DMS79 treated with DMSO at 0.1 percent for 48 hours (cell line): Measurements from ENCODE around the gene TIMP3.

Experiments
- DNase-seq: peaks from one replicate; lab custom pipeline; 2025; lab: John Stamatoyannopoulos, UW

TIMP3 gene

GRCh38 chr22:32809786-32810554, 8.5 kb downstream of the TIMP3 start:
- no peak for DNase-seq

DNA sequence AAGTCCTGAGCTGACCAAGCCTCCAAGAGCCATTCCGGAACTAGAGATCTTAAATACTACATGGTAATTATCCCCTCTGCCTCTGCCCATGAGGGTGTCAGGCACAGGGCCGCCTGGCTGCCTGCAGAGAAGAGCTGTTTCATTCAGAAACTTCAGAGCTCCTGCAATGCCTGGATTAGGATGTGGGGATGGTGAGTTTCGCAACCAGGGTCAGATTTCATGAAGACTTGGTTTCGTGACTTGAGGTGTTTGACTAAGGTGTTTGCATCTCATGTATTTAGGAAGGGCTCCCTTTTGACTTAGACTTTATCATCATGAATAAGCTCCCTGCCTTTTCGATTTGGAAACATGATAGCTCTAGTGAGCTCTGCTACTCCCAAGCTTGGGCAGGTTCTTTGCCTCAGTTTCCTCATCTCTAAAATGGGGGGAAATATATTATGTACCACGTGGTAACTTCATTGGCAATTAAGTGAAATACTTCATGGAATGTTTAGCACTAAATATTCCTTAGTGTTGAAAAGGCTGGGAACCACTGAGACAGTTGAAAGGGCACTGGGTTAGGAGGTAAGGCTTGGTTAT, 9.1 kb downstream of the TIMP3 start:
- DNase-seq = no peak

DNA sequence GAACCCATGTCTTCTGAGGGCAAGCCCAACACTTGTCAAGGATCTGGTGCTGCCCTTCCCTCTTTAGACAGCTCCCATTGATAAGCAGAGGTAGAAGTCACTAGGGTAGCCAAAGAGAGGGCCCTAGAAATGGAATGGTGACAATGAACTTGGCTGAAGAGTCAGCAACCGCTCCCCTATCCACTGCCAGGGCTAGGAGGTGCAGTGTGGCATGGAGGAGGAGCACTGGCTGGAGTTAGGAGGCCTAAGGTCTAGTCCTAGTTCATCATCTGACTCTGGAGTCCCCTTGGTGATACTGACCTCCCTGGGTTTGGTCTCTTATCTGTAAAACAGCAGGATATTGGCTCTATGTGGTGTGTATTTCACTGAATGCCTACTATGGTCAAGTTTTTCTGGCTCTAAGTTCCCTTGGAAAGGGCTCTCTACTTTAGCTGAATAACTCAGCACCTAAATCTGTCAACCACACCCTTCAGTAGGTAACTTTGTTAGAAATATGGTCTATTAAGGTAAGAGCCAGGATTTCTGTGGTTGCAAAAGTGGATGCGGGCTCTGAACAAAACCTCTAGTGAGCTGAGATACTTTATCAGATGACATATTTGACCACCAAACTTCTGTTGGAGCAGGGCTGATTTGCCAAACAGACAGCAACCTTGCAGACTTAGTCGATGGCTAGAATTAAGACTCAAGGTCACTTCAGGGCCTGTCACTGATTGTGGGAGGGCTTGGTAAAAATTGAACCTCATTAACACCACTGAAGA, 10.5 kb downstream of the TIMP3 start:
- DNase-seq = no peak

DNA sequence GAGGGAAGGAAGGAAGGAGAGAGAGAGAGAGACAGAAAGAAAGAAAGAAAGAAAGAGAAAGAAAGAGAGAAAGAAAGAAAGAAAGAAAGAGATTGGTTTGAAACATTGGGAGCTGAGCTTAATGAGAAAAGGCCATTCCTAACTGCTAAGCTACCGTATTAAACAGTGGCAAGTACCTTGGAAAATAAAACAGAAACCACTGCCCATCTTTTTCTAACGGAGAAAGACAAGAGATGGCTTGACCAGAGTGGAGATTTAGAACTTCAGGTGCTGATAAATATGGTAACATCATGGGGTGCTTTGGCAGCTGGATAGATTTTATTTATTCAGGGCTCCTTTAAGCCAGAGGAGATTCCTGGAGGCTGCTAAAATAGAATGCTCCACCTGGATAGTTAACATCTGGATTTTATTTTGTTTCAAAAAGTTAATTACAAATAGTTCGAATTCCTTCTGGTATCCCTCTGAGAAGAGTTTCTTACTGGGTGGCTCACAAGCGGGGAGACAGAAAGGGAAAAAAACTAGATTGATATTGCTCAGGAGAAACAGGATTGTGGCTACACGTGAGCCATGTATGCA, 12.9 kb downstream of the TIMP3 start:
- no peak for DNase-seq

- DNase-seq = no peak
These were observed 13.6 kb downstream of the TIMP3 start for GRCh38 chr22:32815059-32815458.

DNA sequence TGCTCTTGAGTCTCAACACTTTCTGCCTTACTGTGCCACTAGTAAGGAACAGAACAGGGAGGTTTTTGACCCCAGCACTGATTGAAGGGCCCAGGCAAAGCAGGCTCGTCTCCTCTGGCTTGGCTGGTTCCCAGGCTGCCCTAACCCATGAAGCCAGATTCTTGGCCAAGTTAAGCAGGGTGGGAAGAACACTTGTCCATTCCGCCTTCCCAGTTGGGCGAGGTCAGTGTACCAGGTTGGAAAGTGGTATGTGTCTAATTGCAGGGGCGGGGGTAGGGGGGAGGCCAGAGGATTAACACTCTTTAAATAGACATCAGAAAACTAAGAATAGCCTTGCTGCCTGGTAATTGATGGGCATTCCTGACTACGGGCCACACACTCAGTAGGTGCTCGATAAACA, 14.4 kb downstream of the TIMP3 start:
- no peak for DNase-seq

GRCh38 chr22:32817137-32817730, 15.7 kb downstream of the TIMP3 start:
- no peak for DNase-seq

DNA sequence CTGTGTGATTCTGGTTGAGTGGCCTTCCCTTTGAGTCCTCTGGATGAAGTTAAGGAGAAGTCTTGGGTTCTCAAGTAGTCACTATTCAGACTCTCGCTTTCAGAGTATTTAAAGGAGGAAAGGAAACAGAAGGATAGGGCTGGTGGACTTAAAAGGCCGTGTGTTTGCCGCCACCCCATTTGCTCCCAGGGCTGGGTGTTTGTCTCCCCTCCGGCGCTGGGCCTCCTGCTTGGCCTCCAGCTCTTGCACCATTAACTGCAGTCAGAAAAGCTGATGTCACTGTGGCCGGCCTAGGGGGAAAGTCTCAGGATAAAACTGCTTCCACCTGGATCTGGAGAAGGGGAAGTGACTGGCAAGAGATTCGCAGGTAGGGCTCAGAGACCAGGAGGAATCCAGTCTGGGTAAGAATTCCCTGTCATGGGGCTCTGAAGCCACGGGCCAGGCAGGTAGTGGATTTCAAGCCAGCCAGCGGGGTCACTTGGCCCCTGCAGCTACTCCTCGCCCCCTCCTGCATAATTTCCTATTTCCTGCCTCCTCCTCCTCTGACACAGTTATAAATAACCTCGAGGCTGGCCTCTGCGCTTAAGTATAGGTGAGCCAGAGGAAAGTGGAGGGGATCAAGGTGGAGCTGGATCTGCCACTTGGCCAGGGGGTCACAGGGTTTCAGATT, 17.1 kb downstream of the TIMP3 start:
- no peak for DNase-seq

GRCh38 chr22:32819120-32819519, 17.6 kb downstream of the TIMP3 start:
- DNase-seq = no peak

GRCh38 chr22:32820131-32821119, 18.9 kb downstream of the TIMP3 start:
- no peak for DNase-seq

DNA sequence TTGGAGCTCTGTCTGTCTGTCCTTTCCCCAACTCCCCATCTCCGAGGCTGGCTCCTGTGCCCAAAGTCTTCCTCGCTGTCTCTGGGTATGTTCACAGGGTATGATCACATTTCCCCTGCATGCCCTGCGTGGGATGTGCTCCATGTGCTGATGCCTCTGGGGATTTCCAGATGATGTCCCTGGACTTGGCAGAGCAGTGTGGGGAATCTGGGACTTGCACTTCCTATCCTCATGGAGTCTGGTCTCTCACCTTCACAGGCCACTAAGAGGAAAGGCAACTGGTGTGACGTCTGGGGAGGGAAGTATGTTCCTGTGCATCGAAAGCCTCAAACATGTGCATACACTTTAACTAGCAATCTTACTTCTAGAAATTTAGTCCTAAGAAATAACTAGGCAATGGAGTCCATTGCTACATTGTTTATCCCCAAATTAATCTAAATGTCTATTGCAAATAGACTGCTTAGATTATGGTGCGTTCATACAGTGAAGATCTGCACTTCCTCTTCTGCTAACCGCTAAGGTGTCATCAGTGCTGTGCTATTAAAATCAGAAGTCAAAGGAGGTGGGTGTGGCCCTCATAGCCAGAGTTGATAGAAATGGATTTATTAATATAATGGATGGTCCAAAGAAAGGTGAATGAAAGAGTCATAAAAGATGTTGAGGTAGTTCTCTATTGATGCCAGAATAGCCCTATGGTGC, 20.8 kb downstream of the TIMP3 start:
- DNase-seq = no peak

GRCh38 chr22:32823024-32823730, 21.7 kb downstream of the TIMP3 start:
- DNase-seq = no peak

DNA sequence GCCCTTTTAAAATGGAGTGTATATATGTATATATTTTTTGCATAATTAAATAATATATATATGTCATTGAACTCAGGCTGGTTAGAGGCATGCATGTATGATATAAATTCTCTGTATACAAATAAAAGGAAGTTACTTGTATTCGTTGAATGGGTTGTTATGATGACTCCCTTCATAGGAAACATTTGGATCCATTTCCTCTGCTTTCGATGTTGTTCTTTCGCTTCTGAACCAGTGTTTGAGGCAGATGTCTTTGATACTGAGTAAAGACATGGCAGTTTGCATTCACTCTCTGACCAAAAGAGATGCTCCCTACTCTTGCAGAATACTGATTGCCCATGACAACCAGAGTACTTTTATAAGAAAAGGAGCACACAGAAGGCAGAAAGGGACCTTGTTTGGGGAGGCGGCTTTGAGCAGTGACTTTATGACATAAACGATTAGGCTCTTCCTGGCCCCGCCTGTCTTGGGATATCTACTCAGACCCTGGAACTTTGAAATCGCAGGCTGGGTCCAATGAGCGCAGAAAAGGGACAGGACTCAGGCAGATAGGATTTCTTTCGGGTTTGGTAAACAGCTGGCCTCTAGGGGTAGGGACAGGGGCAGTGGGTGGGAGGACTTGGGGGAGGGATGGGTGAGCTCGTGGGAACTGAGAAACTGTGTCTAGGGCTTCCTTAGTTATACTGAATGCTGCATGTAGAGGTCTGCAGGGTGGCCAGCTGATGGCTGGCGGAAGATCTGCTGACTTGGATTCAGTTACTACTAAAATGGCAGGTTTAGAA, 23.2 kb downstream of the TIMP3 start:
- DNase-seq = no peak

- no peak for DNase-seq
These were observed 25.0 kb downstream of the TIMP3 start for GRCh38 chr22:32826537-32826936.

GRCh38 chr22:32827049-32827602, 25.6 kb downstream of the TIMP3 start:
- no peak for DNase-seq

- DNase-seq = no peak
These were observed 26.6 kb downstream of the TIMP3 start for GRCh38 chr22:32828150-32828549.

GRCh38 chr22:32828561-32828960, 27.1 kb downstream of the TIMP3 start:
- no peak for DNase-seq

- DNase-seq = no peak
These were observed 27.9 kb downstream of the TIMP3 start for GRCh38 chr22:32829451-32829851.
